Stimulated activated CD4-positive, alpha-beta T cell treated with anti-CD3 and anti-CD28 coated beads, Interleukin-1b, Interleukin-23, amount 100 ng/mL, for 4 hours (primary cell): Measurements from ENCODE around the gene CSNK1G2.

Source experiments
- DNase-seq, 2 donors: peaks; one replicate each; pipeline ENCODE4 v3.0.0-alpha.2; 2020; ENCODE audit warnings: low read depth in 2 of 2

CSNK1G2 gene

GRCh38 chr19:1968279-1969175, 27.6 kb downstream of the CSNK1G2 start:
- no peak for DNase-seq

- DNase-seq, result no peak
These were observed 28.4 kb downstream of the CSNK1G2 start for GRCh38 chr19:1969176-1970002.

DNA sequence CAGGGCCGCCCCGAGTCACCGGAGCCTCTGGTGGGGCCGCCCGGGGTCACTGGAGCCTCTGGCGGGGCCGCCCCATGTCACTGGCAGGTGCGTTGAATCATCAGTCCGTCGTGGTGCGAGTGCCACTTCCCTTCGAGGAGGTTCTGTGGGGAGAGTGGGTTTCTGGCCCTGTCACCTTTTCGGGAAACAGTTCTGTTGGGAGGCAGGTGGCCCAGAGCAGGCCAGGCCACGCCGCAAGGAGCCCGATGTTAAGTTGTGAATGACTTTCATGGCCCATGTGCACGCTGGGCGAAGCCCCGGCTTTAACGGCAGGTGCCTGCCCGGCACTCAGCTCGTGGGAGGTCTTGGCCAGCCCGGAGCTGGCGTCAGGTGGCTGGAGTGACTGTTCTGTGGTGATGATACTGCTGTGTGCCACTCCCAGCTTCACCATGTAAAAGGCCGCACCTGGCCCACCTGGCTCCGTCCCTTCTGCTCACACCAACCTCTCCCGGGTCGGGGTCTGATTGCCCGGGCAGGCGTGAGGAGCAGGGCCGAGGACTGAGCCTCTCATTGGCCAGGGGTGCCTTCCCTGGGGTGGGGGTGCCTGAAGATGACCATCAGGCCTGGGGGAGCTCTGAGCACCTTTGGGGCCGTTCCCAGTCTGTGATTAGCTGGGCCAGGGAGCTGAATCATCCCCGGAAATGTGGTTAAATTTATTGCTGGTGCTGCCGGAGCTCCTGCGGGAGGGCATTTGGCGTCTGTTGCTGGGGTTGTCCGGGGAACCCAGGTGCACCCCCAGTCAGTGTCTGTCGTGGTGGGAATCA, 29.2 kb downstream of the CSNK1G2 start:
- DNase-seq, result no peak

- no peak for DNase-seq
These were observed 30.0 kb downstream of the CSNK1G2 start for GRCh38 chr19:1970806-1971502.

DNA sequence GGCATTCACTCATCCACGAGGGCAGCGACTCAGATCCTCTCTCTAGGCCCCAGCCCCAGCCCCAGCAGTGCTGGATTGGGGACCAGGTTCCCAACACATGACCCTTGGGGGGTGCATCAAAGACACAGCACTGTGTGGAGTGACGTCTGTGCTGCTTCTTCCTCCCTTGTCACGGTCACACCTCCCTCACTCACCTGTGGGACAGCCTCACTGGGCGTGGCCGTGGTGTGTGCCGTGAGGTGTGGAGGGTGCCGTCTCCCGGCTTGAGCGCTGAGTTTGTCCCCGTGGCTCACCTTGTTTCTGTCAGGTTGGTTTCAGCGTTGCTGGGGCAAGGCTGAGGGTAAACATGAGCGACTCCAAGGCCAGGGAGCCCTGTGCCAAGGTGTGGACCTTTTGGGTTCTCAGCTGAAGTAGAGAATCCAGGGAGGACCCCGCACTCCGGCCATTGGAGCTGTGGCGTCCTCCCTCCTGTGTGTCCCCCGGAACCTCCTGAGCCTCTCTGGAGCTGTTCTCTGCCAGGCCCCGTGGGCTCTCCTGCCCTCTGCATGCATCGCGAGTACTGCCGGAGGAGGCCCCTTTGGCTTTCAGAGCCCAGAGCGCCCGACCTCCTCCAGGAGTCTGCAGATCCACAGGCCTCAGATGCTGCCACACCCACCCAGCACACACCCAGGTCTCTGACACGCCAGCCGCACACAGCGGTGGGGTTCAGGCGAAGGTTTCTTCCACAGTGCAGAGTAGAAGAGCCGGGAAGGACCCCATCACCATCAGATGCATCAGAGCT, 33.6 kb downstream of the CSNK1G2 start:
- DNase-seq, result no peak

- no peak for DNase-seq
These were observed 34.1 kb downstream of the CSNK1G2 start for GRCh38 chr19:1975162-1975480.

- no peak for DNase-seq
These were observed 36.1 kb downstream of the CSNK1G2 start for GRCh38 chr19:1977120-1977519.

DNA sequence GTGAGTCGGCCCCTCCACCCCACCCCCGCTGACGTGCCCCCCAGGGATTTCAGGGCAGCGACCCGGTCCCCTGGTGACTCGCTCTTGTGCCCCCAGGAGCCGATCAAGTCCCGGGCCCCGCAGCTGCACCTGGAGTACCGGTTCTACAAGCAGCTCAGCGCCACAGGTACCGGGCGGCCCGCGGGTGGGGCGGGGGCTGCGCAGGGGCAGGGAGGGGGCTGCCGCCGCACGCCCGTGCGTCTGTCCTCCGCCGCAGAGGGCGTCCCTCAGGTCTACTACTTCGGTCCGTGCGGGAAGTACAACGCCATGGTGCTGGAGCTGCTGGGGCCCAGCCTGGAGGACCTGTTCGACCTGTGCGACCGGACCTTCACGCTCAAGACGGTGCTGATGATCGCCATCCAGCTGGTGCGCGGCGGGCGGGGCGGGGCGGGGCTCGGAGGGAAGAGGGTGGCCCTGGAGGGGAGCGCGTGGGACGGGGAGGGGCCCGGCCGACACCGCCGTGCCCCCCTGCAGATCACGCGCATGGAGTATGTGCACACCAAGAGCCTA, 37.4 kb downstream of the CSNK1G2 start:
- no peak for DNase-seq

DNA sequence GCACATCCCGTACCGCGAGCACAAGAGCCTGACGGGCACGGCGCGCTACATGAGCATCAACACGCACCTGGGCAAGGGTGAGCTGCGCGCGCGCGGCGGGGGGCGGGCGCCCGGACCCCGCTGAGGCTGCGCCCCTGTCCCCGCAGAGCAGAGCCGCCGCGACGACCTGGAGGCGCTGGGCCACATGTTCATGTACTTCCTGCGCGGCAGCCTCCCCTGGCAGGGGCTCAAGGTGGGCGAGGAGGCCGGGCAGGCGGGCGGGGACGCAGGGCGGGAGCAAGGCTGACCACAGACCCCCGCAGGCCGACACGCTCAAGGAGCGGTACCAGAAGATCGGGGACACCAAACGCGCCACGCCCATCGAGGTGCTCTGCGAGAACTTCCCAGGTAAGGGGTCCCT, 38.0 kb downstream of the CSNK1G2 start:
- DNase-seq, result no peak

DNA sequence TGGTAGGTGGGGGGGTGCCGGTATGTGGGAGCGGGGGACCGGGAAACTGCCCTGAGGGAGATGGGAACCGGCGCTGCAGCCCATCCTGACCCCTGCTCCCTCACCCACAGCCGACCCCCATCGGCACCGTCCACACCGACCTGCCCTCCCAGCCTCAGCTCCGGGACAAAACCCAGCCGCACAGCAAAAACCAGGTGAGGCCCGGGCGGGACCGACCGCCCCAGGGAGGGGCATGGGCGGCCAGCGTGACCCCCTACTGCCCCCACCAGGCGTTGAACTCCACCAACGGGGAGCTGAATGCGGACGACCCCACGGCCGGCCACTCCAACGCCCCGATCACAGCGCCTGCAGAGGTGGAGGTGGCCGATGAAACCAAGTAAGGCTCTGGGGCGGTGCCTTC, 38.7 kb downstream of the CSNK1G2 start:
- no peak for DNase-seq

- DNase-seq, result no peak
These were observed 39.3 kb downstream of the CSNK1G2 start for GRCh38 chr19:1980091-1980808.

- DNase-seq, result no peak
These were observed 39.8 kb downstream of the CSNK1G2 start for GRCh38 chr19:1980809-1981181.

GRCh38 chr19:1981253-1981652, 40.3 kb downstream of the CSNK1G2 start:
- DNase-seq, result no peak

- DNase-seq, result no peak
These were observed 43.4 kb downstream of the CSNK1G2 start for GRCh38 chr19:1984357-1984756.

GRCh38 chr19:1985588-1986356, 44.8 kb downstream of the CSNK1G2 start:
- no peak for DNase-seq

- DNase-seq, result no peak
These were observed 45.6 kb downstream of the CSNK1G2 start for GRCh38 chr19:1986357-1987162.

- DNase-seq, result no peak
These were observed 46.5 kb downstream of the CSNK1G2 start for GRCh38 chr19:1987197-1988187.
